ENCODE measurements around the gene CTSZ. TPM values are rescaled to one million over a fixed set of nuclear protein-coding genes. Genes with fewer than 3 reads are reported as not detected.

CTSZ gene
- total RNA-seq, 1 experiment from 2014 or later, result 385 TPM

Other genes starting within 250 kb of the CTSZ start
- 1.1 TPM in 2 replicates for gene GNAS-AS1, start 156.4 kb downstream of the CTSZ start, total RNA-seq (2014; rRNA removed; shearing (Covaris generic))
- gene GNAS, start 154.5 kb downstream of the CTSZ start, total RNA-seq (2014; rRNA removed; shearing (Covaris generic)), result 853 and 1,108 TPM in 2 replicates
- gene NELFCD, start 26.0 kb downstream of the CTSZ start, total RNA-seq (2014; rRNA removed; shearing (Covaris generic)), result 82.8 and 87.3 TPM in 2 replicates
- gene TUBB1, start 12.2 kb upstream of the CTSZ start, total RNA-seq (2014; rRNA removed; shearing (Covaris generic)), result 0.12 and 0.20 TPM in 2 replicates
- gene ATP5F1E, start 25.1 kb upstream of the CTSZ start, total RNA-seq (2014; rRNA removed; shearing (Covaris generic)), result 124 and 138 TPM in 2 replicates
- 142 and 168 TPM in 2 replicates for gene PRELID3B, start 35.5 kb upstream of the CTSZ start, total RNA-seq (2014; rRNA removed; shearing (Covaris generic))
- gene ZNF831, start 156.6 kb upstream of the CTSZ start, total RNA-seq (2014; rRNA removed; shearing (Covaris generic)), result not detected in 2 replicates

Measured in RPMI7951 (cell line).